HG03064 (cell line): ENCODE results near the gene DNPH1.

Experiments used
- ATAC-seq: cut with Tn5 transposase; IDR thresholded peaks from one replicate; pipeline ENCODE4 v1.9.1; 2021; ENCODE audit warnings: low read depth; ENCODE audit not compliant: unreplicated experiment

The DNPH1 gene, protein sequence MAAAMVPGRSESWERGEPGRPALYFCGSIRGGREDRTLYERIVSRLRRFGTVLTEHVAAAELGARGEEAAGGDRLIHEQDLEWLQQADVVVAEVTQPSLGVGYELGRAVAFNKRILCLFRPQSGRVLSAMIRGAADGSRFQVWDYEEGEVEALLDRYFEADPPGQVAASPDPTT

DNA sequence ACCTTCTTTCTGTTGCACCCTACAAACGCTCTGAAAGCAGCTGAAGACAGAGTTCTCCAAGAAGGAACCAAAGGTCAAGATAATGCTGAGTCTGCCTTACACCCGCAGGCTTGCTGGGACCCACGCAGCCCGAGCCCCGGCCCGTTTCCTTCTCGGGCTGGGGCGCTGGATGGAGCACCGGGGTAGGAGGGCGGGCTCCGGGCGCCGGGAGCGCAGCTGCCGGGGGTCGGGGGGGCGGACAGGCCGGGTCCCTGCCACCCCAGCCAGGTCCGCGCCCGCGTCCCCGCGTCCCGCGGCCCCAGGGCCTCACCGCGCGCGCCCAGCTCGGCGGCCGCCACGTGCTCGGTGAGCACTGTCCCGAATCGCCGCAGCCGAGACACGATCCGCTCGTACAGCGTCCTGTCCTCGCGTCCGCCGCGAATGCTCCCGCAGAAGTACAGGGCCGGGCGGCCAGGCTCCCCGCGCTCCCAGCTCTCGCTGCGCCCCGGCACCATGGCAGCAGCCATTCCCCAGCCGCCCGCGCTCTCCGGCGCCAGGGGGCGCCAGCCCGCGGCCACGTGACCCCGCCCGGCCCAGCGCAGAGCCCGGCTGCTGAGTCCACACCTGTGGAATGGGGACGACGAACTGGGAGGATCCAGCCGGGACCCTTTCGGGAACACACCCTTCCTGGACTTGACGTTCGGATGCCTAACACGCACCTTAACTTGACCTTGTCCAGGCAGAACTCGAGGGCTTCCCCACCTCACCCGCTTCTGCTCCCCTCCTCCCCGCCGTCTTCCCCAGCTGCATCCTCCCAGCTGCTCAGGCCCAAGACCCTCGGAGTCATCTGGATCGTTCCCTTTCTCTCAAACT is at the start of gene DNPH1:
TSS of gene DNPH1 (minus strand) at position 531 of the 852 bp plus-strand sequence. CDS start at position 506, 25 bp downstream.
- peak; percentile 79 for ATAC-seq

DNA sequence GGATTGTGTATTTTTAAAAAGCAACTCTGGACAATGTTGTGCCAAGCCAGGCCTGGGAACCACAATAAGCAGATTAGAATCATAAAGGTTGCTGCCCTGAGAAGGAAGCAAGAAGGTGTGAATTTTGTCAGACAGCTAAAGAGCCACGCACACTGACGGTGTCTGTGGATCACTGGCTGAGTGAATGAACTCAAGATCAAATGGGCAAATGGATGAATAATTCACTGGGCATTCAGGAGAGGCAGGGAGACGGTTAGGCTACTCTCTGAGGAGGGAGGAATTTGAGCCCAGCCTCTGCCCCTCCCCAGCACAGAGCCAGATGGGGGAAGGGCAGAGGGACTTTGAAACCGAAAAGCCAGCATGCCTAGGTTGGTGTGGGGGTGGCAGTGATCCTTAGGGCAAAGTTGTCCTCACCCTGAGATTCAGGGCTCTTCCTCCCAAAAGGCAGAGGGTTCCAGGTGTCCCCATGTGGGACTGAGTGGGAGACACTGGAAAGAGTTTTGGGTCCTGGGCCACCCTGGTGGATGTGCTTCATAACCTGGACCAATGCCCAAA is 49.3 kb upstream of the DNPH1 start:
- no peak for ATAC-seq

- no peak for ATAC-seq
Observed at GRCh38 chr6:43277643-43278523, 48.6 kb upstream of the DNPH1 start.

DNA sequence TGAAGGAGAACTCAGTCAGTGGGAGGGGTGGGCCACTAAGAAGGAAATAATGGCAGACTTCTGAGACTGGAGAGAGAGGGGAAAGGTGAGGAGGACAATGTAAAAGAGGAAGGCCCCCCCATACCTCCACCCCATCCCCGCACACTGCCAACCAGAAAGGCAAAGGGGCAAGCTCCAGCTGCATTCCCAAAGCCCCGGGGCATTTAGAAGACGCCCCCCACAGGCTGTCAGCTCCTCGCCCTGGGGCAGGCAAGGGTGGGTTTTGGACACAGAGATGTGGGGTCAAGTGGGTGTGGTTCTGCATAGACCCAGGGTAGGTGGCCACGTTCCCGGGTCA is 48.0 kb upstream of the DNPH1 start:
- no peak for ATAC-seq

DNA sequence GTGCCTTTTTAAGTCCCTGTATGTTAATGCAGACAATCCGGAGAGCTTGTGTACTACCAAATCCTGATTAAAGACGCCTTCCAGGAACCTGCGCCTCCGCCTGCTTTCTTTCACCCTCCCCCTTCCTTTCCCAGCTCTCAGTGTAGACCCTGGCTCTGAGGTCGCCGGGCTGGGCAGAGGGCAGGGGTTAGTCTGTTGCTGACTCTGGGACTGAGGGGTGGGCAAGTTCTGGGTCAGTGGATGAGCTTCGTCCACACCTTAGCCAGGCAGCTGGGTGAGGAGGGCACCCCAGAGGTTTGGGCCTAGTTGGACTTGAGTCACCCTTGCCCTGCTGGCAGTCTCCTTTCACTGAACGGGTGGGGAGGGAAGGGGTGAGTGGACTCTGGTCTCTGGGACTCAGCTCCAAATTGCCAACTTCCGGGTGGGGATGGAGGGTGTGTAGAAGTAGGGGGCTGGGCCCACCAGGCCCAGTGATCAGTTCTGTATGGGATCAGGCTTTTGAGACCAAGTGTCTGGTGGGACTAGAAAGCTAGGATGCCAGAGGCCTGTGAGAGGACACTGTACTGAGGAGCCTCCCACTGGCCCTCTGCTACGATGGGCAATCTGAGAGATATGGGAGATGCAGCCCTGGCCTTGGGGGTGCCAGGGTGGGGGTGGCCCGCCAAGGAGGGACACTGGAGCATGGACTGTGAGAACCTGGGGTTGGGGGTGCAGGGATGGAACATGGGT is 47.5 kb upstream of the DNPH1 start:
- ATAC-seq, result no peak

DNA sequence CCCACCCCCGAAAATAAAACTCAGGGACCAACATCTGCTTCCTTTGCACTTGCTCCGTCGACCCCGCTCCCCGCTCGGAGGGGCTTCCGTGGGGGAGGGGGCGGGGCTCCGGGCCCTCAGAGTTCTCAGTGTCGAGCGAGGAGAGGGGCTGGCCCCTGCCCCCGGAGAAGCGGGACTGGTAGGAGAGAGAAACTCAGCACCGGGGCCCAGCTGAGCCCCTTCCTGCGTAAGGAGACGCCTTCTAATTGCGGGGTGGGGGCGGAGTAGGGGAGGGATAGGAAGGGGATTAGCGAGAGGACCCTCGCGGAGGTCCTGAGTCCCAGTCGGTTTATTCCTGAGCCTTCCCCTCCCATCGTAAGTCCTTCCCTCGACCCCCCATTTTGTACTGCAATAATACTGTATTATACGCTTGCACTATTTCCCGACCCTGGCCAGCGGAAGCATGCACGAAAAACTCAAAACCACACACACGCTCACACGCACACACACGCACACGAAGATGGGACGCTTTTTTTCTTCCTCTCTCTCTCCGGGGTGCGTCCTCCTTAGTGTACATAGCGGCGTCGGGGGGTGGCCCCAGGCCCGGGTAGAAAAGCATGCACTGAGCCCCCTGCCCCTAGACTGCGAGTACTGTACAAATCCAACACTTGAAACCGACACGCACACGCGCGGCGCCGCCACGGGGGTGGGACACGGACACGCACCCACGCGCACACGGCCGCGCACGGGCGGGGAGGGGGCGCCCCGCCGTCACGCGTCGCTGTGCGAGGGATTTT is 46.7 kb upstream of the DNPH1 start:
- ATAC-seq, result no peak

- ATAC-seq, result no peak
Observed at GRCh38 chr6:43274916-43275597, 45.8 kb upstream of the DNPH1 start.

GRCh38 chr6:43274127-43274915 is 45.0 kb upstream of the DNPH1 start:
- ATAC-seq, result no peak

DNA sequence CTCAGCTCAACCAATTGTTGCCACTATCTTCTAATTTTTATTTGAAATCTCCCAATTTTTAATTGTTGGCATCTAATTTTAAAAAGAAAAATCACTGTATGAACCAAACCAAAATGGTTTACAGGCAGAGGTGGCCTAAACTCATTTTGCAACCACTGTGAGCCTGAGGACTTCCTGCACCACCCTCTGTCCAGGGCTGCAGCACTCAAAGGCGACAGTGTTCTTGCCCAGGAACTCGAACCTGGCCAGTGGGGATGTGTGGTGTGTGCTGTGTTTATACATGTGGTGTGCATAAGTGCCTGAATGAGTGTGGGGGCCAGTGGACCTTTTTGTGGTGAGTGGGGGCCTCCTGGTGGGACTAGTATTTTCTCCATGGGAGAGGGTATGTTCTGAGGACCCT is 44.4 kb upstream of the DNPH1 start:
- ATAC-seq, result no peak

- no peak for ATAC-seq
Observed at GRCh38 chr6:43271944-43272343, 42.7 kb upstream of the DNPH1 start.

DNA sequence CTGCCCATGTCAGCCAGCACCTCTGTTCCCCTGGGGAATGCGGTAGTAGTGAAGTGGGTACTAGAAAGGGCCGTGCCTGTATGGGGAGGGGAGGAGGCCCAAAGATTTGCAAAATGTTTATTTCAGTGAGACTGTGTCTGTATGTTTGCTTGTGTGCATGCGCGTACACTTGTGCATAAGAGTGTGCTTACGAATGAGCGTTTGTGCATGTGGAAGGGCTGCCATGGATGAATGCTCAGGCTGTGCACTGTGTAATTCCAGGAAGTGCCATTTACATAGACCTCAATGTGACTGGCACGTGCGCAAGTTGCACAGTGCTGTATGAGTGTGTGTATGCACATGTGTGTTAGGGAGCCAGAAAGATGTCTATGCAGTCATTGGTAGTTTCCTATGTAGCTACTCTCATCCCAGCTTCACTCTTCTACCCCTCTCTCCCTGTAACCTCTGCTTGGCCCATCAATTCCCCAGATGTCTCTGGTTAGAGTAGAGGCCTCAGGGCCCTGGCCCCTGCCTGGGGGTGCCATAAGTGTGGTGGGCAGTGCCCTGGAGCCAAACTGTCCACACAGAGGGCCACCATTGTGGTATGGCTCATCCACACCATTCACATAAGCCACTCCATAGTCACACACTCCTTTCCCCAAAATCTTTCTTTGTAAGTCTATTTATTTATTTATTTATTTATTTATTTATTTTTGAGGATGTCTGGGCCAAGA is 42.0 kb upstream of the DNPH1 start:
- no peak for ATAC-seq

DNA sequence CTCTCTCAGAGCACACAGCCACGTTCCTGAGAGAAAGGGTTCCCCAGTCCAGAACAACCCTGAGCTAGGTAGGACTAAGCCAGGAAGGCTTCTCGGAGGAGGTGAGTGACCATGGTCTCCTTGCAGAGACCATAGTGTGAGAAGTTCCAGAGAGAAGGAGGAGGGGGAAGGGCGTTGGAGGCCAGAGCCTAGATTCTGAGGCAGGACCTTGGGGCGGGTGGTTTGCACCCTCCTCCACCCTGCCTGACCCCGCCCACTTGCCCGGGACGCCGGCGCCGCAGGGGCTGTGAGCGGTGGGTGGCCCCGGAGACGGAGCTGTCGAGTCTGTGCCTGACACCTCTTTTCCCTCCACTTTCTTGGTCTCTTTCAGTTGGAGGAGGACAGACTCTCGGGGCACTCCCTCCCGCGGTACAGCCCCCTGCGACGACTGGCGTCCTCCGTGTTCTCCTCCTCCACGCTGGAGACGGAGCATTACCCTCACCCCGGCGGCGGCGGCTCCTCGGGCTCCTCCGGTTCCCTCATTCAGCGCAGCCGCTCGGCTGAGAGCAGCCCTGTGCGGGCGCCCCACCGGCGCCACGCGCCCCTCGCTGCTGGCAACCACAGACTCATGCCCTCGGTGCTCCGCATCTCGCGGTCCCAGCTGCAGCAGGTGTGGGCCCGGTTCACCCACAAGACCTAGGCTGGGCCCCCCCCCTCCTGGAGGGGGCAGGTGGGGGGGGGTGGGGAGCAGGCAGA is 40.2 kb upstream of the DNPH1 start:
- ATAC-seq, result no peak

- no peak for ATAC-seq
Observed at GRCh38 chr6:43268782-43269272, 39.5 kb upstream of the DNPH1 start.

DNA sequence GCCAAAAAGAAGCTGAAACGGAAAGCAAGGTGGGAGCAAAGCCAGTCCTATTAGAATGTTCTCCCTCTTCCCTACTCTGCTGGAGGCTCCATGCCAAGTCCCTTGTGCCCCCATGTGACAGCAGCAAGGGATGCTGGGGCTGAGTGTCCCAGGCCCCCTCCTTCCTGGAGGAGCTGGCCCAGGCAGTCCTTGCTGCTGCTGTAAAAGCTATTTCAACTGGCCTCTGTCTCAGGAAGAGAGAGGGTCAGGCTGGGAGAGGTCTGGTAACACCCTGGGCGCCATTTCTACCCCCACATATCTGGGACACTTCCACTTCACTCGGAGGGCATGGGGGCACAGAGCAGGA is 39.0 kb upstream of the DNPH1 start:
- no peak for ATAC-seq

DNA sequence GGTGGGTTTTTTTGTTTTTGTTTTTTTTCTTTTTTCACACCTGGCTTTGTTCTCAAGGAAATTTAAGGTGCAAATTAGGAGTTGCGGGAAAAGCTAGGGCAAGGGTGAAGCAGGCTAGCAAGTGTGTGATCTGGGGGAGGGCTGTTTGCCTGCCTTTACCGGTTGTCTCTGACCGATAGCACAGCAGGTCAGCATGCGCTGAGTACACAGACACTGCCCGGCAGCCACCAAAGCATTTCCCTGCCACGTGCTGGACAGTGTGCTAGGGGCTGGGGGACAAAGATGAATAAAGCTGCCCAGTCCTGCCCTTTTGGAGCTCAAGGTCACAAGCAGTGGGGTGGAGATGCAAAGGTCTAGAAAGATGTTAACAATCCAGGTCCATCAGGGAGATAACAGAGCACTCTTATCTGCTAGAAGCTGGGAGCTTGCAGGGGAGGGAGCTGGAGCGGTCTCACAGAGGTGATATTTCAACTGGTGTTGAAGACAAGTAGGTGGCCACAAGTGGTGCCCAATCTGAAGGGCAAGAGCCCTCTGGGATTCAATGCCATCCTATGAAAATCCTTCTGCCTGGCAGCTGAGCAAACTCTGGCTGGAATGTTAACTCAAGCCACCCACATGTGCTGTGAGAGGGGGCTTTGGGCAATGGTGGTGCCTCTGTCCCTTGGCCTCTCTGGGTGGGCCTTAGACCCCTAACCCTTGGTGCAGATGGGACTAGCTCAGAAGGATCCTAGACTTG is 38.5 kb upstream of the DNPH1 start:
- ATAC-seq, result no peak

DNA sequence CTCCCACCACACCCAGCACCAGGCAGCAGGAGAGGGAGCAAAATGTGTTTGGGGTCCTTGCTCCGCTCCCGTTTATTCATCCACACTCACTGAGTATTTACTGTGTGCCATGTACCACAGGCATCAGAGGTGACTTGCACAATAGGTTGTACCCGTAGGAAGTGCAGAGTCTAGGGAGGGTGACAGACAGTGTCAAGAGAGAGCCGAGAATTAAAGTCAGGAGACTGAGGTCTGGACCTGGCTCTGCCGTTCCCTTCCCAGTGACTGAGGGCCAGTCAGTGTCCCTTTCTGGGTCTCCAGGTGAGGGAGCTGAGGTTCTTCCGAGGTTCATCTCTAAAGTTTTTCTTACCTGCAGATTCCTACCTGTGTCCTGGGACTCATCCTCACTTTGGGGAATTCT is 36.3 kb upstream of the DNPH1 start:
- no peak for ATAC-seq
